Mesendoderm (in vitro differentiated cells): ENCODE results near the gene ZNF329.
A peak's percentile ranks its signal among the peaks of the same experiment; 100 is the strongest.

Experiments used
- DNase-seq: peaks from one replicate; pipeline ENCODE4 v3.0.0; 2013
- H2AK5ac ChIP-seq: 2 replicates; pipeline ENCODE4 v1.6.1; 2013; ENCODE audit warnings: low read length, inconsistent platforms
- H2BK120ac ChIP-seq: 2 replicates; pipeline ENCODE4 v1.6.1; 2013; ENCODE audit warnings: low read depth, mild to moderate bottlenecking, low read length, moderate library complexity, mixed read lengths
- H2BK15ac ChIP-seq: replicated peaks from 2 replicates; pipeline ENCODE4 v1.6.1; 2013; ENCODE audit warnings: low read depth, mild to moderate bottlenecking, moderate library complexity
- H2BK5ac ChIP-seq: 2 replicates; pipeline ENCODE4 v1.6.1; 2013; ENCODE audit warnings: low read length, inconsistent platforms
- H3K18ac ChIP-seq: 2 replicates; pipeline ENCODE4 v1.6.1; 2013; ENCODE audit warnings: mild to moderate bottlenecking, low read length, mixed read lengths
- H3K23ac ChIP-seq: one replicate; pipeline ENCODE4 v1.6.1; 2013; ENCODE audit warnings: low read length
- H3K27ac ChIP-seq: 2 replicates; pipeline ENCODE4 v1.5.1; 2013; ENCODE audit warnings: low read depth, mild to moderate bottlenecking, inconsistent platforms, low read length, moderate library complexity
- H3K27me3 ChIP-seq: 2 replicates; pipeline ENCODE4 v1.6.1; 2013; ENCODE audit warnings: low read length, control low read depth, mild to moderate bottlenecking, inconsistent platforms; ENCODE audit not compliant: insufficient read depth, poor library complexity
- H3K36me3 ChIP-seq: 2 replicates; pipeline ENCODE4 v1.6.1; 2013; ENCODE audit warnings: low read length, inconsistent platforms; ENCODE audit not compliant: control insufficient read depth, insufficient read depth
- H3K4ac ChIP-seq: one replicate; pipeline ENCODE4 v1.6.1; 2013; ENCODE audit warnings: low read depth, mild to moderate bottlenecking, low read length, moderate library complexity
- H3K4me1 ChIP-seq: 2 replicates; pipeline ENCODE4 v1.6.1; 2013; ENCODE audit warnings: low read depth, low read length, inconsistent platforms; ENCODE audit not compliant: control insufficient read depth
- H3K4me2 ChIP-seq: 2 replicates; pipeline ENCODE4 v1.6.1; 2013; ENCODE audit warnings: low read length
- H3K4me3 ChIP-seq: 2 replicates; pipeline ENCODE4 v1.5.1; 2013; ENCODE audit warnings: mild to moderate bottlenecking, low read length
- H3K56ac ChIP-seq: one replicate; pipeline ENCODE4 v1.6.1; 2013; ENCODE audit warnings: low read length
- H3K79me1 ChIP-seq: 2 replicates; pipeline ENCODE4 v1.6.1; 2013; ENCODE audit warnings: low read length, inconsistent platforms
- H3K79me2 ChIP-seq: 2 replicates; pipeline ENCODE4 v1.6.1; 2013; ENCODE audit warnings: mild to moderate bottlenecking, low read length; ENCODE audit not compliant: control insufficient read depth, insufficient read depth
- H3K9ac ChIP-seq: 2 replicates; pipeline ENCODE4 v1.6.1; 2013; ENCODE audit warnings: low read length, inconsistent platforms
- H4K5ac ChIP-seq: one replicate; pipeline ENCODE4 v1.6.1; 2013; ENCODE audit warnings: low read length
- H4K8ac ChIP-seq: one replicate; pipeline ENCODE4 v1.6.1; 2013; ENCODE audit warnings: low read depth, mild to moderate bottlenecking, control low read depth, low read length, moderate library complexity
- WGBS: extraction: QIAGEN DNeasy Blood & Tissue Kit; methylation state at CpG from one replicate; pipeline ENCODE4 v1.1.7; 2013; ENCODE audit warnings: low lambda C conversion rate, missing lambda C conversion rate; ENCODE audit not compliant: insufficient coverage; ENCODE audit errors: extremely low coverage; 5-methylcytosine and 5-hydroxymethylcytosine counted together

ZNF329 gene

DNA sequence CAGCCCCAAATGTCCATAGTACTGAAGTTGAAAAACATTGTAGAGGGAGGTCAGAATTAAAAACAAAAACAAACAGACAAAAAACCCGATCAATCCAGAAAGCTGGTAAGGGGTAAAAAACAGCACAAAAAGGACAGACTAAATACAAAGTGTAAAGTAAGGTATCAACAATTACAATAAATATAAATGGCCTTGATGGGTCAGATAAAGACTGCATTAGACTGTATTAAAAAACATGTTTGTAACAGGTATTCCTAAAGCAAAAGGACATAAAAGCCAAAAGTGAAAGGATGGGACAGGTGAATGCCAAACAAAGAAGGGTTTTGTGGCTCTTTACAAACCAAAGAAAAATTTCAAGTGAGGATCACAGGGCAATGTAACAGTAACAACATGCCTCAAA lies 16.3 kb downstream of the ZNF329 start:
- H3K79me2 ChIP-seq: no peaks in the 10 kb centered on the region
- H2BK5ac ChIP-seq: no peak overlapping the region
- no peak overlapping the region for H3K4me3 ChIP-seq
- H3K23ac ChIP-seq: no peak overlapping the region
- peaks cover 4% of the 10 kb centered on the region for H3K36me3 ChIP-seq
- no peaks in the 10 kb centered on the region for H3K4me1 ChIP-seq
- H3K18ac ChIP-seq: no peak overlapping the region
- DNase-seq: no peak
- H2AK5ac ChIP-seq: no peak overlapping the region
- no peak overlapping the region for H2BK120ac ChIP-seq
- no peaks in the 10 kb centered on the region for H3K27me3 ChIP-seq
- H2BK15ac ChIP-seq: no peak overlapping the region
- no peak overlapping the region for H3K56ac ChIP-seq
- no CpG with 5 or more reads among the region's 1 CpG for WGBS
- no peaks in the 10 kb centered on the region for H3K79me1 ChIP-seq
- H3K9ac ChIP-seq: no peak overlapping the region
- H3K27ac ChIP-seq: no peak overlapping the region
- no peak overlapping the region for H3K4ac ChIP-seq
- no peak overlapping the region for H4K5ac ChIP-seq
- H4K8ac ChIP-seq: no peak overlapping the region
- no peak overlapping the region for H3K4me2 ChIP-seq

DNA sequence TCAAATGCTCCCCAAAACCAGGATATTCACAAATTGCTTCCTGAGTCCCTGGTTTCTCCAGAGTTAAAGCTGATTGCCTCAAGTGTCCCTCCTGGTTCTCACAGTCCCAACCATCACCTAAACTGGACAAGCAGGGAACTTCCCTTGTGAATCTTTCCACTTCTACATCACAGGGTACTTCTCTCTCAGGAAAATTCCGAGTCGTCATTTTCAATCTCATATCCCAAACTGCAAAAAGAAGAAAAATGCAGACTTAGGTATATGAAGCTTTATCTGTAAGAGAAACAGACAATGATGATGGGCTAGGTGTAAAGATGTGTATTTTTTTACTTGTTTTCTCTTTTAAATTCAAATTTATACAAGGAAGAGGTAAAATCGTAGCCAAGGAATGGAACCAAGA lies 21.3 kb downstream of the ZNF329 start:
- WGBS: no CpG with 5 or more reads among the region's 3 CpGs
- Histone ChIP-seq H3K4me3 (peak overlapping the region; percentile 0), H3K79me2 (no peaks in the 10 kb centered on the region), H4K8ac (no peak overlapping the region), H3K18ac (no peak overlapping the region), H3K9ac (no peak overlapping the region), H2AK5ac (no peak overlapping the region), H3K56ac (no peak overlapping the region), H3K36me3 (peaks cover 12% of the 10 kb centered on the region), H4K5ac (no peak overlapping the region), H3K27ac (no peak overlapping the region), H3K27me3 (no peaks in the 10 kb centered on the region), H3K4me2 (no peak overlapping the region), H2BK5ac (no peak overlapping the region), H3K4me1 (no peaks in the 10 kb centered on the region), H3K23ac (no peak overlapping the region), H2BK15ac (no peak overlapping the region), H2BK120ac (no peak overlapping the region), H3K4ac (no peak overlapping the region), H3K79me1 (no peaks in the 10 kb centered on the region)
- DNase-seq: no peak

DNA sequence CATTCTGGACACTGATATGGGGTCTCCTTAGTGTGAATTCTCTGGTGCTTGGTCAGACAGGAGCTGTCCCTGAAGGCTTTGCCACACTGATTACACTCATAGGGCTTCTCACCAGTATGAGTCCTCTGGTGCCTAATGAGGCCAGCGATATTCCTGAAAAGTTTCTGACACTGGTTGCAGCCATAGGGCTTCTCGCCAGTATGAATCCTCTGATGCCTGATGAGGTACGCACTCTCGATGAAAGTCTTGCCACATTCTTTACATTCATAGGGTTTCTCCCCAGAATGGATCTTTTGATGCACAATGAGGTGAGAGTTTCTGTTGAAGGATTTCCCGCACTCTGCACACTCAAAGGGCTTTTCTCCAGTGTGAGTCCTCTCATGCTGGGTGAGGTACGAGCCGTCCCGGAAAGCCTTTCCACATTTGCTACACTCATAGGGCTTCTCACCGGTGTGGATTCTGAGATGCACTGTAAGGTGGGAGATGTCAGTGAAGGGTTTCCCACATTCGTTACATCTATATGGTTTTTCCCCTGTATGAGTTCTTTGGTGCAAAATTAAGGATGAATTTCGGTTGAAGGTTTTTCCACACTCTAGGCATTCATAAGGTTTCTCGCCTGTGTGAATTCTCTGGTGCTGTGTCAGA lies 22.4 kb downstream of the ZNF329 start:
- no peak overlapping the region for H3K56ac ChIP-seq
- no peak overlapping the region for H2AK5ac ChIP-seq
- no CpG with 5 or more reads among the region's 12 CpGs for WGBS
- H3K79me2 ChIP-seq: no peaks in the 10 kb centered on the region
- no peaks in the 10 kb centered on the region for H3K79me1 ChIP-seq
- no peak overlapping the region for H3K9ac ChIP-seq
- DNase-seq: peak; percentile 46
- no peak overlapping the region for H4K8ac ChIP-seq
- no peak overlapping the region for H3K23ac ChIP-seq
- H3K27ac ChIP-seq: no peak overlapping the region
- H3K4me1 ChIP-seq: no peaks in the 10 kb centered on the region
- peak overlapping the region; percentile 46 for H3K4me3 ChIP-seq
- no peak overlapping the region for H4K5ac ChIP-seq
- H2BK5ac ChIP-seq: no peak overlapping the region
- H3K4ac ChIP-seq: no peak overlapping the region
- H2BK15ac ChIP-seq: no peak overlapping the region
- peaks cover 12% of the 10 kb centered on the region for H3K36me3 ChIP-seq
- no peak overlapping the region for H3K4me2 ChIP-seq
- H3K27me3 ChIP-seq: no peaks in the 10 kb centered on the region
- no peak overlapping the region for H2BK120ac ChIP-seq
- no peak overlapping the region for H3K18ac ChIP-seq

DNA sequence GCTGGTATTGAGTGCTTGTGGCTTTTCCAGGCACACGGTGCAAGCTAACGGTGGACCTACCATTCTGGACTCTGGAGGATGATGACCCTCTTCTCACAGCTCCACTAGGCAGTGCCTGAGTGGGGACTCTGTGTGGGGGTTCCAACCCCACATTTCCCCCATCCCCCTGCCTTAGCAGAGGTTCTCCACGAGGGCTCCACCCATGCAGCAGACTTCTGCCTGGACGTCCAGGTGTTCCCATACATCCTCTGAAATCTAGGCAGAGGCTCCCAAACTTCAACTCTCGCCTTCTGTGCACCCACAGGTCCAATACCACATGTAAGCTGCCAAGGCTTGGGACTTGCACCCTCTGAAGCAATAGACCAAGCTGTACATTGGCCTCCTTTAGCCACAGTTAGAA lies 27.2 kb downstream of the ZNF329 start:
- H3K4me2 ChIP-seq: no peak overlapping the region
- H3K18ac ChIP-seq: no peak overlapping the region
- H3K9ac ChIP-seq: no peak overlapping the region
- H2AK5ac ChIP-seq: no peak overlapping the region
- no peaks in the 10 kb centered on the region for H3K79me1 ChIP-seq
- H4K8ac ChIP-seq: no peak overlapping the region
- H4K5ac ChIP-seq: no peak overlapping the region
- H2BK15ac ChIP-seq: no peak overlapping the region
- no peak overlapping the region for H3K4me3 ChIP-seq
- H3K79me2 ChIP-seq: no peaks in the 10 kb centered on the region
- peak; percentile 52 for DNase-seq
- H2BK5ac ChIP-seq: no peak overlapping the region
- no peaks in the 10 kb centered on the region for H3K4me1 ChIP-seq
- no peak overlapping the region for H3K56ac ChIP-seq
- WGBS: no CpG with 5 or more reads among the region's 5 CpGs
- H3K27me3 ChIP-seq: no peaks in the 10 kb centered on the region
- peaks cover 2% of the 10 kb centered on the region for H3K36me3 ChIP-seq
- H3K27ac ChIP-seq: no peak overlapping the region
- H3K23ac ChIP-seq: no peak overlapping the region
- H3K4ac ChIP-seq: no peak overlapping the region
- no peak overlapping the region for H2BK120ac ChIP-seq

DNA sequence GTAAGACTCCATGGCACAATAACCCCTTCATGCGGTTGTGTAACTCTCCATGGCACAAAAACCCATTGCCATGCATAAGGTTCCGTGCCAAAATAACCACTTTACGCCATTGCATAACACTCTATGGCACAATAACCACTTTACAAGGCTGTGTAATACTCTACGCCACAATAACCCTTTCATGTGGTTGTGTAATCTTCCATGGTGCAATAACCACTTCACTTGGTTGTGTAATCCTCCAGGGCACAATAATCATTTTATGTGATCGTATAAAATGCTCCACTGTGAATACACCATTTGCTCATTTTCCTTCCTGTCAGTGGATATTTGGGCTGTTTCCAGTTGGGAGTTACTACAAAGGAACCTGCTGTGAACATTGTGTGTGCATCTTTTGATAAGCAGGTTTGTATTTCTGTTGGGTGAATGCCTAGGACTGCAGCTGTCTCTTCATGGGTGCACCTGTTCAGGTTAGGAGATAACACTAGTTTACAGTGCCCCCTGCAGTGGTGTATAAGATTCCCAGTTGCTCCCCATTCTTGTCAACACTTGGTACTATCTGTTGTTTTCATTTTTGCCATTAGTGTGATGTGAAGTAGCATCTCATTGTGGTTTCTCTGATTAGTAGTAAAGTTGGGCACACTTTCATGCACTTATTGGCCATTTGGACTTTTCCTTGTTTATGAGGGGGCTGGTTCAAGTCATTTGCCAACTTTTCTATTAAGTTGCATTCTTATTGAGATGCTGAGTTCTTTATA lies 31.4 kb downstream of the ZNF329 start:
- no peak for DNase-seq
- Histone ChIP-seq H3K27ac (no peak overlapping the region), H2BK15ac (no peak overlapping the region), H4K8ac (no peak overlapping the region), H3K4me2 (no peak overlapping the region), H4K5ac (no peak overlapping the region), H2BK5ac (no peak overlapping the region), H3K27me3 (no peaks in the 10 kb centered on the region), H3K4me3 (no peak overlapping the region), H3K4ac (no peak overlapping the region), H3K23ac (no peak overlapping the region), H2BK120ac (no peak overlapping the region), H3K79me2 (no peaks in the 10 kb centered on the region), H2AK5ac (no peak overlapping the region), H3K9ac (no peak overlapping the region), H3K18ac (no peak overlapping the region), H3K79me1 (no peaks in the 10 kb centered on the region), H3K56ac (no peak overlapping the region), H3K36me3 (no peaks in the 10 kb centered on the region), H3K4me1 (no peaks in the 10 kb centered on the region)
- WGBS: no CpG with 5 or more reads among the region's 5 CpGs
